CD4-positive, alpha-beta T cell treated with Interleukin-4 for 4 hours (primary cell): Measurements from ENCODE around the gene HBM.
"Not testable (repeated sequence)": the region's sequence is repeated elsewhere in the genome, so short reads cannot be mapped to it uniquely, and the experiment has no call there.

Experiments
- DNase-seq: peaks from one replicate; pipeline ENCODE4 v3.0.0-alpha.2; 2020

HBM gene

DNA sequence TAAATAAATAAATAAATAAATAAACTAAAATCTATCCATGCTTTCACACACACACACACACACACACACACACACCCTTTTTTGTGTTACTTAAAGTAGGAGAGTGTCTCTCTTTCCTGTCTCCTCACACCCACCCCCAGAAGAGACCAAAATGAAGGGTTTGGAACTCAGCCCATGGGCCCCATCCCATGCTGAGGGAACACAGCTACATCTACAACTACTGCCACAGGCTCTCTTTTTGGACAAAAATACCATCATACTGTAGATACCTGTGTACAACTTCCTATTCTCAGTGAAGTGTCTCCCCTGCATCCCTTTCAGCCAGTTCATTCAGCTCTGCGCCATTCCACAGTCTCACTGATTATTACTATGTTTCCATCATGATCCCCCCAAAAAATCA is 5.0 kb downstream of the HBM start:
- DNase-seq: no peak

GRCh38 chr16:172374-172941 is 6.7 kb downstream of the HBM start, which contains the start of gene HBA2:
TSS of gene HBA2 (plus strand) at chr16:172876. CDS start at chr16:172913, 37 bp downstream.
- DNase-seq: not testable (repeated sequence)

- not testable (repeated sequence) for DNase-seq
These were observed 7.6 kb downstream of the HBM start for GRCh38 chr16:173211-173854.

DNA sequence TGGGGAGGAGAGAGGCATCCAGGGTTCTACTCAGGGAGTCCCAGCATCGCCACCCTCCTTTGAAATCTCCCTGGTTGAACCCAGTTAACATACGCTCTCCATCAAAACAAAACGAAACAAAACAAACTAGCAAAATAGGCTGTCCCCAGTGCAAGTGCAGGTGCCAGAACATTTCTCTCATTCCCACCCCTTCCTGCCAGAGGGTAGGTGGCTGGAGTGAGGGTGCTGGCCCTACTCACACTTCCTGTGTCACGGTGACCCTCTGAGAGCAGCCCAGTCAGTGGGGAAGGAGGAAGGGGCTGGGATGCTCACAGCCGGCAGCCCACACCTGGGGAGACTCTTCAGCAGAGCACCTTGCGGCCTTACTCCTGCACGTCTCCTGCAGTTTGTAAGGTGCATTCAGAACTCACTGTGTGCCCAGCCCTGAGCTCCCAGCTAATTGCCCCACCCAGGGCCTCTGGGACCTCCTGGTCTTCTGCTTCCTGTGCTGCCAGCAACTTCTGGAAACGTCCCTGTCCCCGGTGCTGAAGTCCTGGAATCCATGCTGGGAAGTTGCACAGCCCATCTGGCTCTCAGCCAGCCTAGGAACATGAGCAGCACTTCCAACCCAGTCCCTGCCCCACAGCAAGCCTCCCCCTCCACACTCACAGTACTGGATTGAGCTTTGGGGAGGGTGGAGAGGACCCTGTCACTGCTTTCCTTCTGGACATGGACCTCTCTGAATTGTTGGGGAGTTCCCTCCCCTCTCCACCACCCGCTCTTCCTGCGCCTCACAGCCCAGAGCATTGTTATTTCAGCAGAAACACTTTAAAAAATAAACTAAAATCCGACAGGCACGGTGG is 8.4 kb downstream of the HBM start:
- not testable (repeated sequence) for DNase-seq

- no peak for DNase-seq
These were observed 9.5 kb downstream of the HBM start for GRCh38 chr16:175011-175949.

DNA sequence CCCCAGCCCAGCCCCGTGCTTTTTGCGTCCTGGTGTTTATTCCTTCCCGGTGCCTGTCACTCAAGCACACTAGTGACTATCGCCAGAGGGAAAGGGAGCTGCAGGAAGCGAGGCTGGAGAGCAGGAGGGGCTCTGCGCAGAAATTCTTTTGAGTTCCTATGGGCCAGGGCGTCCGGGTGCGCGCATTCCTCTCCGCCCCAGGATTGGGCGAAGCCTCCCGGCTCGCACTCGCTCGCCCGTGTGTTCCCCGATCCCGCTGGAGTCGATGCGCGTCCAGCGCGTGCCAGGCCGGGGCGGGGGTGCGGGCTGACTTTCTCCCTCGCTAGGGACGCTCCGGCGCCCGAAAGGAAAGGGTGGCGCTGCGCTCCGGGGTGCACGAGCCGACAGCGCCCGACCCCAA is 10.2 kb downstream of the HBM start:
- not testable (repeated sequence) for DNase-seq

DNA sequence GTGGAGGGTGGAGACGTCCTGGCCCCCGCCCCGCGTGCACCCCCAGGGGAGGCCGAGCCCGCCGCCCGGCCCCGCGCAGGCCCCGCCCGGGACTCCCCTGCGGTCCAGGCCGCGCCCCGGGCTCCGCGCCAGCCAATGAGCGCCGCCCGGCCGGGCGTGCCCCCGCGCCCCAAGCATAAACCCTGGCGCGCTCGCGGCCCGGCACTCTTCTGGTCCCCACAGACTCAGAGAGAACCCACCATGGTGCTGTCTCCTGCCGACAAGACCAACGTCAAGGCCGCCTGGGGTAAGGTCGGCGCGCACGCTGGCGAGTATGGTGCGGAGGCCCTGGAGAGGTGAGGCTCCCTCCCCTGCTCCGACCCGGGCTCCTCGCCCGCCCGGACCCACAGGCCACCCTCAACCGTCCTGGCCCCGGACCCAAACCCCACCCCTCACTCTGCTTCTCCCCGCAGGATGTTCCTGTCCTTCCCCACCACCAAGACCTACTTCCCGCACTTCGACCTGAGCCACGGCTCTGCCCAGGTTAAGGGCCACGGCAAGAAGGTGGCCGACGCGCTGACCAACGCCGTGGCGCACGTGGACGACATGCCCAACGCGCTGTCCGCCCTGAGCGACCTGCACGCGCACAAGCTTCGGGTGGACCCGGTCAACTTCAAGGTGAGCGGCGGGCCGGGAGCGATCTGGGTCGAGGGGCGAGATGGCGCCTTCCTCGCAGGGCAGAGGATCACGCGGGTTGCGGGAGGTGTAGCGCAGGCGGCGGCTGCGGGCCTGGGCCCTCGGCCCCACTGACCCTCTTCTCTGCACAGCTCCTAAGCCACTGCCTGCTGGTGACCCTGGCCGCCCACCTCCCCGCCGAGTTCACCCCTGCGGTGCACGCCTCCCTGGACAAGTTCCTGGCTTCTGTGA is 11.0 kb downstream of the HBM start, which contains the start of gene HBA1:
Gene HBA1 (plus strand): TSS at position 204 of the 906 bp plus-strand sequence. CDS start 37 bp downstream, at position 241.
- not testable (repeated sequence) for DNase-seq

DNA sequence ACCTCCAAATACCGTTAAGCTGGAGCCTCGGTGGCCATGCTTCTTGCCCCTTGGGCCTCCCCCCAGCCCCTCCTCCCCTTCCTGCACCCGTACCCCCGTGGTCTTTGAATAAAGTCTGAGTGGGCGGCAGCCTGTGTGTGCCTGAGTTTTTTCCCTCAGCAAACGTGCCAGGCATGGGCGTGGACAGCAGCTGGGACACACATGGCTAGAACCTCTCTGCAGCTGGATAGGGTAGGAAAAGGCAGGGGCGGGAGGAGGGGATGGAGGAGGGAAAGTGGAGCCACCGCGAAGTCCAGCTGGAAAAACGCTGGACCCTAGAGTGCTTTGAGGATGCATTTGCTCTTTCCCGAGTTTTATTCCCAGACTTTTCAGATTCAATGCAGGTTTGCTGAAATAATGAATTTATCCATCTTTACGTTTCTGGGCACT is 11.6 kb downstream of the HBM start:
- no peak for DNase-seq

DNA sequence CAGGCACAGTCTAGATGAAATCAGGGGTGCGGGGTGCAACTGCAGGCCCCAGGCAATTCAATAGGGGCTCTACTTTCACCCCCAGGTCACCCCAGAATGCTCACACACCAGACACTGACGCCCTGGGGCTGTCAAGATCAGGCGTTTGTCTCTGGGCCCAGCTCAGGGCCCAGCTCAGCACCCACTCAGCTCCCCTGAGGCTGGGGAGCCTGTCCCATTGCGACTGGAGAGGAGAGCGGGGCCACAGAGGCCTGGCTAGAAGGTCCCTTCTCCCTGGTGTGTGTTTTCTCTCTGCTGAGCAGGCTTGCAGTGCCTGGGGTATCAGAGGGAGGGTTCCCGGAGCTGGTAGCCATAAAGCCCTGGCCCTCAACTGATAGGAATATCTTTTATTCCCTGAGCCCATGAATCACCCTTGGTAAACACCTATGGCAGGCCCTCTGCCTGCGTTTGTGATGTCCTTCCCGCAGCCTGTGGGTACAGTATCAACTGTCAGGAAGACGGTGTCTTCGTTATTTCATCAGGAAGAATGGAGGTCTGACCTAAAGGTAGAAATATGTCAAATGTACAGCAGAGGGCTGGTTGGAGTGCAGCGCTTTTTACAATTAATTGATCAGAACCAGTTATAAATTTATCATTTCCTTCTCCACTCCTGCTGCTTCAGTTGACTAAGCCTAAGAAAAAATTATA is 12.3 kb downstream of the HBM start:
- DNase-seq: no peak

DNA sequence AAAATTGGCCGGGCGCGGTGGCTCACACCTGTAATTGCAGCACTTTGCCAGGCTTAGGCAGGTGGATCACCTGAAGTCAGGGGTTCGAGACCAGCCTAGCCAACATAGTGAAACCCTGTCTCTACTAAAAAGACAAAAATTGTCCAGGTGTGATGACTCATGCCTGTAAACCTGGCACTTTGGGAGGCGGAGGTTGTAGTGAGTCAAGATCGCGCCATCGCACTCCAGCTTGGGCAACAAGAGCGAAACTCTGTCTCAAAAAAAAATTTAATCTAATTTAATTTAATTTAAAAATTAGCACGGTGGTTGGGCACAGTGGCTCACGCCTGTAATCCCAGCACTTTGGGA is 12.9 kb downstream of the HBM start:
- DNase-seq: no peak

- DNase-seq: no peak
These were observed 13.7 kb downstream of the HBM start for GRCh38 chr16:179211-180092.

- no peak for DNase-seq
These were observed 14.4 kb downstream of the HBM start, which contains the start of gene HBQ1 for GRCh38 chr16:180101-180675. TSS of gene HBQ1 (plus strand) at chr16:180459. CDS start at chr16:180487, 28 bp downstream.

DNA sequence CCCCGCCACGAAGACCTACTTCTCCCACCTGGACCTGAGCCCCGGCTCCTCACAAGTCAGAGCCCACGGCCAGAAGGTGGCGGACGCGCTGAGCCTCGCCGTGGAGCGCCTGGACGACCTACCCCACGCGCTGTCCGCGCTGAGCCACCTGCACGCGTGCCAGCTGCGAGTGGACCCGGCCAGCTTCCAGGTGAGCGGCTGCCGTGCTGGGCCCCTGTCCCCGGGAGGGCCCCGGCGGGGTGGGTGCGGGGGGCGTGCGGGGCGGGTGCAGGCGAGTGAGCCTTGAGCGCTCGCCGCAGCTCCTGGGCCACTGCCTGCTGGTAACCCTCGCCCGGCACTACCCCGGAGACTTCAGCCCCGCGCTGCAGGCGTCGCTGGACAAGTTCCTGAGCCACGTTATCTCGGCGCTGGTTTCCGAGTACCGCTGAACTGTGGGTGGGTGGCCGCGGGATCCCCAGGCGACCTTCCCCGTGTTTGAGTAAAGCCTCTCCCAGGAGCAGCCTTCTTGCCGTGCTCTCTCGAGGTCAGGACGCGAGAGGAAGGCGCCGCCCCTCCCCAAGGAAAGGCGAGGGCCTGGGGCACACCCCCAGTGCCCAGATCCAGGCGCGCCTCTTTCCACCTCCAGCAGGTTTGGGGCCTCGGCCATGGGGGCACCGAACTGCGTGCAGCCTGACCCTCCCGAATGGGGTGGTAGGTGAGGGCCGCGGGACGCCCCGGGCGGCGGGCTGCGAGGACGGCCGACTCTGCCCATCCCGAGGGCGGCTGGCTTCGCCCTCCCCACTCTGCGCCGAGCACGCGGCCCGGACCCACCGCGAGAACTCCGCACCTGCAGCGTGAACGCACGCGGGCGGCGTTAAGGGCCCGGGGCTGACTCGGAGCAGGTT is 15.1 kb downstream of the HBM start:
- peak; percentile 73 for DNase-seq

- no peak for DNase-seq
These were observed 15.8 kb downstream of the HBM start for GRCh38 chr16:181565-182021.

GRCh38 chr16:183005-183404 is 17.2 kb downstream of the HBM start:
- no peak for DNase-seq

DNA sequence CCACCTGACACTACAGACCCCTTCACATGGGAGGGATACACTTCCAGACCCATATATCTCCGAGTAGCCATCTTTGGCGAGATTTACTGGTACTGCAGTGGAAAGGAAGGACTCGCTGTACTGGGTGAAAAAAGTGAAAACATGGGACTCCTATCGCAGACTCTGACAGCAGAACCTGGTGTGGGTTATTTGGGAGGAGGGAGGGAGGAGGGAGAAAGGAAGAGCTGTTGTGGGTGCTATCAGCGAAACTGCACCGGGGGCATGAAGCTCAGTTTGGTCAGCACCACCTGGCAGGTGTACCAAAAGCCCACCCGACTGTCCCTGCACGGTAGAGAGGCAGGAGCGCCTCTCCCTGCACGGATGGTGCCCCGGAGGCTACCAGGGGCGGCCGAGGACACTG is 19.4 kb downstream of the HBM start:
- DNase-seq: no peak

DNA sequence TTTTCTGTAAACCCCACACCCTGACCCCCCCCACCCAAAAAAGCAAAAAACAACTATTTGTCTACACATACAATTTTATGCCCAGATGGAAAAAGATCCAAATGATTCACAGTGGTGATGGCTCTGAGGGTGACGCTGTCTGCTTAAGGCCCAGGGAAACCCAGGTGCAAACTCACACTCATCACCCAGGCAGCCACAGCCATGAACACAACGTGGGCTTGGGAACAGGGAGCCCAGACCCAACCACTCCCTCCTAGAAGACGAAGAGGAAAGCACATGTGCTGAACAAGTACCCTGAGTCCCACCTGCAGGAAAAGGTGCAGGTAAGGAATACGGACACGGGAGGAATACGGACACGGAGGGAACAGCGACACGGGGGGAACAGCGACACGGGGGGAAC is 19.9 kb downstream of the HBM start:
- no peak for DNase-seq

DNA sequence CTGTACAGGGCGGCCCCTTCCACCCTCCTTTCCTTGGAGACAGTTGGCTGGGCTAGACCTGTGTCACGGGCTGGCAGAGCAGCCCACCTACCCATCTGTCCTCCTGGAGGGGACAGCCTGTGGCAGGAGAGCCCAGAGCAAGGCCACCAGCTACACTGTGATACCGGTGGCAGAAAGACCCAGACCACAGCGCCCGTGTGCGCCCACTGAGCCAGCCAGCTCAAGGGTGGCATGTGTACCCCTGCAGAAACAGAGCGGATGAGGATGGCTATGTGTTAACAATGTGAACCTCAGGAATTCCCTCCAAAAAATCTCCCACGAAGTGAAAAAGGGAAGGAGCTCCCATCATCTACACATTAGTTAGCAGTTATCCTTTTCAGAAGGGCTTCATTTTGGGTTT is 21.6 kb downstream of the HBM start:
- DNase-seq: no peak
